ENCODE measurements around the gene KIFC1.

GRCh38 chr6:33377171-33377570 is 14.5 kb upstream of the KIFC1 start:
- TF ChIP-seq CTCF (IDR thresholded peaks at IDR 0.05) (no peak), EP300 (IDR thresholded peaks at IDR 0.05; ENCODE audit: borderline replicate concordance in 1 of 2, low read depth in 1 of 2, low read length in 1 of 2) (no peak), GABPA (IDR thresholded peaks at IDR 0.05; ENCODE audit: low read depth) (no peak), ZBTB33 (IDR thresholded peaks at IDR 0.05; ENCODE audit: borderline replicate concordance, low read depth) (no peak), PBX3 (IDR thresholded peaks at IDR 0.05) (no peak), CHD2 (IDR thresholded peaks at IDR 0.05; ENCODE audit: low read length, partially characterized antibody) (no peak), USF2 (IDR thresholded peaks at IDR 0.05; ENCODE audit: borderline replicate concordance, low read depth, low read length) (no peak), MXI1 (IDR thresholded peaks at IDR 0.05; ENCODE audit: low read depth, low read length) (no peak)

All from SK-N-SH (cell line).